GM04503 (cell line): ENCODE results near the gene TRIP10.

Experiments
- DNase-seq: peaks from one replicate; pipeline ENCODE4 v3.0.0-alpha.2; 2012; ENCODE audit warnings: low read depth

Gene TRIP10

GRCh38 chr19:6728346-6728745 lies 11.1 kb upstream of the TRIP10 start:
- DNase-seq, result no peak

- DNase-seq, result no peak
Observed at GRCh38 chr19:6729573-6730152, 9.8 kb upstream of the TRIP10 start.

- no peak for DNase-seq
Observed at GRCh38 chr19:6730153-6730804, 9.2 kb upstream of the TRIP10 start.

- DNase-seq, result no peak
Observed at GRCh38 chr19:6730941-6731670, 8.4 kb upstream of the TRIP10 start.

GRCh38 chr19:6731822-6732221 lies 7.7 kb upstream of the TRIP10 start:
- no peak for DNase-seq

GRCh38 chr19:6732803-6733337 lies 6.6 kb upstream of the TRIP10 start:
- no peak for DNase-seq

- no peak for DNase-seq
Observed at GRCh38 chr19:6733338-6734095, 6.0 kb upstream of the TRIP10 start.

- DNase-seq, result no peak
Observed at GRCh38 chr19:6734096-6734696, 5.3 kb upstream of the TRIP10 start.

GRCh38 chr19:6735181-6735911 lies 4.1 kb upstream of the TRIP10 start:
- DNase-seq, result no peak

- no peak for DNase-seq
Observed at GRCh38 chr19:6736169-6736916, 3.1 kb upstream of the TRIP10 start.

- no peak for DNase-seq
Observed at GRCh38 chr19:6736917-6737283, 2.6 kb upstream of the TRIP10 start.

GRCh38 chr19:6737284-6737872 lies 2.1 kb upstream of the TRIP10 start, which contains the start of gene GPR108:
Gene GPR108 (minus strand): TSS chr19:6737580. CDS start chr19:6737576, 4 bp downstream.
- DNase-seq, result peak; percentile 100

GRCh38 chr19:6737873-6738786 lies 1.4 kb upstream of the TRIP10 start:
- DNase-seq, result peak; percentile 51

GRCh38 chr19:6738787-6739389 lies 592 bp upstream of the TRIP10 start:
- DNase-seq, result no peak

GRCh38 chr19:6739883-6740588 lies 556 bp downstream of the TRIP10 start:
- no peak for DNase-seq

- DNase-seq, result no peak
Observed at GRCh38 chr19:6740589-6741343, 1.3 kb downstream of the TRIP10 start.

- DNase-seq, result no peak
Observed at GRCh38 chr19:6743066-6743465, 3.6 kb downstream of the TRIP10 start.
